Transverse colon (tissue), 4 donors: ENCODE results near the gene PRRX2. TPM values are rescaled to one million over a fixed set of nuclear protein-coding genes. Genes with fewer than 3 reads are reported as not detected.

Source experiments
- DNase-seq: peaks from one replicate; pipeline ENCODE4 v3.0.0-alpha.2; 2019
- H3K27ac ChIP-seq, 4 donors: fragments of 200-600 bp; sonication (generic); 2 replicates each; pipeline ENCODE4 v1.5.1; 2016 to 2018; ENCODE audit warnings: inconsistent platforms in 4 of 4
- H3K27me3 ChIP-seq: fragments of 200-600 bp; sonication (generic); 2 replicates; pipeline ENCODE4 v1.5.1; 2017; ENCODE audit warnings: inconsistent platforms
- H3K36me3 ChIP-seq, 4 donors: fragments of 200-600 bp; sonication (generic); 2 replicates each; pipeline ENCODE4 v1.5.1; 2017 to 2019; ENCODE audit warnings: inconsistent platforms in 4 of 4
- H3K4me1 ChIP-seq, 4 donors: fragments of 200-600 bp; sonication (generic); 2 replicates each; pipeline ENCODE4 v1.5.1; 2017 to 2020; ENCODE audit warnings: inconsistent platforms in 4 of 4
- H3K4me3 ChIP-seq, 4 donors: fragments of 200-600 bp; sonication (generic); 1 replicate in 1 of 4; 2 replicates in 3 of 4; pipeline versions ENCODE4 v1.5.1 to v1.6.1; 2017 to 2019; ENCODE audit warnings: inconsistent platforms in 4 of 4
- H3K9me3 ChIP-seq, 2 donors: fragments of 200-600 bp; sonication (generic); 2 replicates each; pipeline ENCODE4 v1.5.1; 2017 to 2019; ENCODE audit warnings: inconsistent platforms in 2 of 2
- CTCF ChIP-seq, 5 experiments: fragments of 200-600 bp in 3 of 5; fragments of 450-650 bp in 2 of 5; sonication (generic) in 3 of 5; IDR thresholded peaks; 1 replicate in 2 of 5; 2 replicates in 3 of 5; pipeline ENCODE4 v1.5.1; 2016 to 2017; ENCODE audit warnings: antibody characterized with exemption in 5 of 5, inconsistent platforms in 3 of 5, mild to moderate bottlenecking in 2 of 5, moderate library complexity in 1 of 5
- EP300 ChIP-seq: sonication (generic); formaldehyde crosslinking; IDR thresholded peaks from one replicate; pipeline ENCODE4 v1.6.1; 2017; ENCODE audit warnings: antibody characterized with exemption, low read depth
- POLR2A ChIP-seq: fragments of 450-650 bp; IDR thresholded peaks from one replicate; pipeline ENCODE4 v1.6.1; 2016; ENCODE audit warnings: antibody characterized with exemption, mild to moderate bottlenecking, moderate library complexity
- POLR2AphosphoS5 ChIP-seq, 3 donors: sonication (generic); formaldehyde crosslinking; IDR thresholded peaks; one replicate each; pipeline ENCODE4 v1.6.1; 2016; ENCODE audit warnings: antibody characterized with exemption in 3 of 3
- WGBS, 2 donors: methylation state at CpG; one replicate each; pipeline ENCODE4 v1.1.5; 2018; ENCODE audit warnings: low coverage in 1 of 2; 5-methylcytosine and 5-hydroxymethylcytosine counted together
- in situ Hi-C, 4 donors: fragments of 200-750 bp; cut with MboI; loops; one replicate each; pipeline versions ENCODE4 v1.15.0 to v1.15.1; 2017; ENCODE audit warnings: low sequenced_read_pairs in 3 of 4, low pct_ligation_motif_present in 1 of 4, low pct_unique_long_range_greater_than_20kb in 1 of 4
- intact Hi-C: fragments of 100-400 bp; cut with DNase I; formaldehyde crosslinking; loops from one replicate; pipeline ENCODE4 v1.15.1; 2023; ENCODE audit warnings: low total_unique reads
- total RNA-seq, 4 donors: library from RNA; depleted of rRNA; stranded (reverse); fragments of >200 nt; gene quantifications; one replicate each; pipeline ENCODE4 v1.1.0, GENCODE V29; 2016

Gene PRRX2
- total RNA-seq, 4 donors from 2014 or later = 0.41 TPM; not detected in 3

- Histone ChIP-seq H3K4me1 (peaks cover 22 to 54% (median 26%) of the 10 kb centered on the region in 4 donors), H3K9me3 (no peaks in the 10 kb centered on the region), H3K4me3 (peak overlapping the region; percentile 52 to 79 (median 60)), H3K36me3 (no peaks in the 10 kb centered on the region), H3K27me3 (no peaks in the 10 kb centered on the region), H3K27ac (peak overlapping the region; percentile 88 to 93 (median 90))
- no peak for TF ChIP-seq EP300
- peak in 1 of 5 experiments; percentile 12 for TF ChIP-seq CTCF (IDR thresholded peaks at IDR 0.05)
- TF ChIP-seq POLR2AphosphoS5 (IDR thresholded peaks at IDR 0.05) = peak in 1 of 3 donors; percentile 32
- no peak for TF ChIP-seq POLR2A
- in situ Hi-C loops = no loop called here
- intact Hi-C loops = no loop called here
- 2 to 3% methylated on average over 8 to 20 of the region's 20 CpGs for WGBS, 2 donors
- peak; percentile 53 for DNase-seq
These were observed 38.7 kb upstream of the PRRX2 start for GRCh38 chr9:129626625-129627284.

- WGBS, 2 donors = 61 to 63% methylated on average over 5 to 11 of the region's 12 CpGs
- no peaks in the 10 kb centered on the region for H3K36me3 ChIP-seq
- in situ Hi-C loops = no loop called here
These were observed 37.6 kb upstream of the PRRX2 start for GRCh38 chr9:129627556-129628440.

GRCh38 chr9:129628709-129629108 is 36.7 kb upstream of the PRRX2 start:
- peaks cover 0 to under 1% (median 0%) of the 10 kb centered on the region in 4 donors for H3K36me3 ChIP-seq
- no peak overlapping the region for H3K4me3 ChIP-seq
- TF ChIP-seq EP300 = no peak
- TF ChIP-seq POLR2A = no peak
- no peak for TF ChIP-seq POLR2AphosphoS5 (IDR thresholded peaks at IDR 0.05)
- no peak for TF ChIP-seq CTCF (IDR thresholded peaks at IDR 0.05)
- H3K4me1 ChIP-seq = peaks cover 22 to 54% (median 26%) of the 10 kb centered on the region in 4 donors
- in situ Hi-C loops = no loop called here
- H3K27ac ChIP-seq = no peak overlapping the region
- WGBS, 2 donors = 59 to 80% methylated on average over 5 to 6 of the region's 6 CpGs
- H3K27me3 ChIP-seq = no peaks in the 10 kb centered on the region
- DNase-seq = no peak
- no peaks in the 10 kb centered on the region for H3K9me3 ChIP-seq
- intact Hi-C loops = no loop called here

More at GRCh38 chr9:129627556-129628440, 37.6 kb upstream of the PRRX2 start:
- Histone ChIP-seq H3K27ac (peak overlapping the region; percentile 88 to 93 (median 90)), H3K4me3 (peak overlapping the region in 3 of 4 donors; percentile 58 to 79 (median 62)), H3K4me1 (peaks cover 22 to 54% (median 26%) of the 10 kb centered on the region in 4 donors), H3K27me3 (no peaks in the 10 kb centered on the region), H3K9me3 (no peaks in the 10 kb centered on the region)
- no peak for DNase-seq
- intact Hi-C loops = no loop called here
- TF ChIP-seq POLR2A (no peak), EP300 (no peak), POLR2AphosphoS5 (IDR thresholded peaks at IDR 0.05) (no peak)

DNA sequence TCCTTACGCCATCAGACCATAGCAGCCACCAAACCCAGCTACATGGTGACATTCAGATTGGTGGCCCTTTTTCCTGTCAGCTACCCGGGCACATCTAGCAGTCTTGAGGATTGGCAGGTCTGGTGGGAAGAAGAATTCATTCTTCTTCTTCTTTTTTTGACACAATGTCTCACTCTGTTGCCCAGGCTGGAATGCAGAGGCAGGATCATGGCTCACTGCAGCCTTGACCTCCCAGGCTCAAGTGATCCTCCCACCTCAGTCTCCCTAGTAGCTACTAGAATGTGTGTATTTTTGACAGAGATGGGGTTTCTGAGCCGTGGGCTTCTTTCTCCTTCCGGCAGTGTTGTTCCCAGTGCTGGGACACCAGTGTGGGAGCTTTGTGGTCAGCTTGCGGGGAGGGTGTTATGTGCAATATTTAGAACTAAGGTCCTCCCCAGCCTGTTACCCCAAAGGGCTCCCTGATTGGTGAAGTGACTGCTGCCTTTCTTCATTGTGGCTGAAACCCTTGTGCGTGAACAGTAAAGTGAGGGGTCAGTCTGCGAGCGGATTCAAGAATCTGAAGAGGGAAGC is 36.1 kb upstream of the PRRX2 start:
- H3K4me3 ChIP-seq = no peak overlapping the region
- peaks cover 0 to 7% (median under 1%) of the 10 kb centered on the region in 4 donors for H3K36me3 ChIP-seq
- in situ Hi-C loops = no loop called here
- no peak overlapping the region for H3K27ac ChIP-seq
- no peaks in the 10 kb centered on the region for H3K27me3 ChIP-seq
- intact Hi-C loops = no loop called here
- H3K4me1 ChIP-seq = peaks cover 22 to 54% (median 26%) of the 10 kb centered on the region in 4 donors
- no peak for DNase-seq
- no peak for TF ChIP-seq EP300
- TF ChIP-seq CTCF (IDR thresholded peaks at IDR 0.05) = no peak
- TF ChIP-seq POLR2AphosphoS5 (IDR thresholded peaks at IDR 0.05) = no peak
- no peak for TF ChIP-seq POLR2A
- no peaks in the 10 kb centered on the region for H3K9me3 ChIP-seq
- WGBS, 2 donors = 81% methylated on average over 8 of the region's 8 CpGs; no CpG with 5 or more reads in 1 of the 2 donors
